ENCODE measurements around the gene TBCK. TPM values are rescaled to one million over a fixed set of nuclear protein-coding genes. Genes with fewer than 3 reads are reported as not detected.

The TBCK gene
- total RNA-seq, 1 donor from 2014 or later: 12.0 TPM

GRCh38 chr4:106021737-106022410 is 294.1 kb downstream of the TBCK start:
- no peak overlapping the region for H3K4me3 ChIP-seq (ENCODE audit: low read depth, low read length)
- no peak for TF ChIP-seq CTCF (IDR thresholded peaks at IDR 0.05; ENCODE audit: insufficient read depth, low read length, poor library complexity, severe bottlenecking)
- H3K36me3 ChIP-seq (ENCODE audit: control insufficient read depth, insufficient read depth, low read length): no peaks in the 10 kb centered on the region
- DNase-seq (ENCODE audit: low read depth): no peak
- no peaks in the 10 kb centered on the region for H3K27me3 ChIP-seq (ENCODE audit: control insufficient read depth, insufficient read depth, low read length)

DNA sequence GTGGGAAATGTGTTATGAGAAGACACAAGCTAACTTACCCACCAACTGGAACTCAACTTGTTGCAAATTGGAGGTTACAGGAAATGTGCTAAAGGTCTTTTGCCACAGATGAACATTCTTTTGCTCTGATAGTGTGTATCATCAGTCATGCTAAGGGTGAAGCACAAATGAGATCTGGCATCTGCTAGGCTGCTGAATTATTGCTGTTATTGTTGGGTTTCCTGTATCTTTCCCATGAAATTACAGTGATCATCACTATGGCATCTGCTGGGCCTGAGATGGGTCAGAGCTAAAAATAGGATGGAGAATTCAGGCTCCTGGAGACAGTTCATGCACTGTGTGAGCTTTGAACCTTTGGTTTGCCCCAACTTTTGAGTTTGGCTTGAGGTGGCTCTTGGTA is 296.2 kb downstream of the TBCK start:
- DNase-seq (ENCODE audit: low read depth): no peak
- TF ChIP-seq CTCF (IDR thresholded peaks at IDR 0.05; ENCODE audit: insufficient read depth, low read length, poor library complexity, severe bottlenecking): no peak
- H3K36me3 ChIP-seq (ENCODE audit: control insufficient read depth, insufficient read depth, low read length): no peaks in the 10 kb centered on the region
- no peaks in the 10 kb centered on the region for H3K27me3 ChIP-seq (ENCODE audit: control insufficient read depth, insufficient read depth, low read length)
- no peak overlapping the region for H3K4me3 ChIP-seq (ENCODE audit: low read depth, low read length)

DNA sequence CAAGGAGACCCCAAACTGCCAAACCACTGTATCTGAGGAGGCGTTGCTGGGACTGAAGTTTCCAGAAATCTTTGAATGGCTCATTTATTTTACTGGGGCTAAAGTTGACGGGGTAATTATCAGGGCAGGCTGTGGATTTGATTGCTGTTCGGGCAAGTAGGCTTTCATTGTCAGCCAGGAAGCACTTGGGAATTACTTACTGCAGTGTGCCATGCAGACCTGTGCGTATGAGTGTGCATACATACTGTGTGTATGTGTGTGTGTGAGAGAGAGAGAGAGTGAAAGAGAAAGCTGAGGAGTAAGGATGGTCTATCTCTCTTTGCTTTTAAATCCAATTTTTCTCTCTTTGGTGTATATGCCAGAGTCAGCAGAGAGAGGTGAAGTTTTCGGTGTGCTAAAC is 298.0 kb downstream of the TBCK start:
- H3K27me3 ChIP-seq (ENCODE audit: control insufficient read depth, insufficient read depth, low read length): no peaks in the 10 kb centered on the region
- no peak for DNase-seq (ENCODE audit: low read depth)
- TF ChIP-seq CTCF (IDR thresholded peaks at IDR 0.05; ENCODE audit: insufficient read depth, low read length, poor library complexity, severe bottlenecking): no peak
- no peak overlapping the region for H3K4me3 ChIP-seq (ENCODE audit: low read depth, low read length)
- H3K36me3 ChIP-seq (ENCODE audit: control insufficient read depth, insufficient read depth, low read length): no peaks in the 10 kb centered on the region

DNA sequence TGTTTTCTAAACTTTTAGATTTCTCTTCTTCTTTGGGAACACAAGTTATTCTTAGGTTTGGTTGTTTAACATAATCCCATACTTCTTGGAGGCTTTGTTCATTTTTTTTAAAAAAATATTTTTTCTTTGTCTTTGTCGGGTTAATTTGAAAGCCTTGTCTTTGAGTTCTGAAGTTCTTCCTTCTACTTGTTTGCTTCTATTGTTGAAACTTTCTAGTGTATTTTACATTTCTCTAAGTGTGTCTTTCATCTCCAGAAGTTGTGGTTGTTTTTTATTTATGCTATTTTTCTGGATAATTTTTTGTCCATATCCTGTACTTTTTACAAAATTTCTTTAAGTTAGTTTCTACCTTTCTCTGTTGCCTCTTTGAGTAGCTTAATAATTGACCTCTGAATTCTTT is 304.6 kb downstream of the TBCK start:
- Histone ChIP-seq H3K27me3 (ENCODE audit: control insufficient read depth, insufficient read depth, low read length) (no peaks in the 10 kb centered on the region), H3K36me3 (ENCODE audit: control insufficient read depth, insufficient read depth, low read length) (no peaks in the 10 kb centered on the region), H3K4me3 (ENCODE audit: low read depth, low read length) (no peak overlapping the region)
- TF ChIP-seq CTCF (IDR thresholded peaks at IDR 0.05; ENCODE audit: insufficient read depth, low read length, poor library complexity, severe bottlenecking): no peak
- DNase-seq (ENCODE audit: low read depth): no peak

DNA sequence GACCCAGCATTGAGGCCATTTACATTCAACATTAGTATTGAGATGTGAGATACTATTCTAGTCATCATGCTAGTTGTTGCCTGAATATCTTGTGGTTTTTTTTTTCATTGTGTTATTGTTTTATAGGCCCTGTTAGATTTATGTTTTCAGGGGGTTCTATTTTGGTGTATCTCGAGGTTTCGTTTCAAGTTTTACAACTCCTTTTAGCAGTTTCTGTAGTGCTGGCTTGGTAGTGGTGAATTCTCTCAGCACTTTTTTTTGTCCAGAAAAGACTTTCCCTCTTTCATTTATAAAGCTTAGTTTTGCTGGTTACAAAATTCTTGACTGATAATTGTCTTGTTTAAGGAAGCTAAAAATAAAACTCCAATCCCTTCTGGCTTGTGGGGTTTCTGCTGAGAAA is 305.2 kb downstream of the TBCK start:
- TF ChIP-seq CTCF (IDR thresholded peaks at IDR 0.05; ENCODE audit: insufficient read depth, low read length, poor library complexity, severe bottlenecking): no peak
- Histone ChIP-seq H3K36me3 (ENCODE audit: control insufficient read depth, insufficient read depth, low read length) (no peaks in the 10 kb centered on the region), H3K4me3 (ENCODE audit: low read depth, low read length) (no peak overlapping the region), H3K27me3 (ENCODE audit: control insufficient read depth, insufficient read depth, low read length) (no peaks in the 10 kb centered on the region)
- DNase-seq (ENCODE audit: low read depth): no peak

DNA sequence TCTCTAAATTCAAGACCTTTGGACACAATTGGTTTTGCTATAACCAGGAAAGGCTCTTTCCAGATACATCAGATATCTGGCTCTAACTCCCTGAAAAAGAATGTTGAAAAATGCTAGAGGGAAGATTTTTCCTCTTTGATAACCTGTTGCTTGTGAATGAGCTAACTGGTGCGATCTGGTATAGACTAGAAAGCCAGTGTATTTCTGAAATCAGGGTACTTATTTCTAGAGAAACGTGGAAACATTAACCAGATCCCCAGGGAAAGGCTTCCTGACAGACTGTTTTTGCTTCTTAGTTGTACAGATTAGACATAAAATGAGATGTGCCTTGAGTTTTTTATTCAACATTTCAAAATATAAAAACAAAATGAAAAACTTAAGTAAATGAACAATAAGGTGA is 313.0 kb downstream of the TBCK start:
- Histone ChIP-seq H3K36me3 (ENCODE audit: control insufficient read depth, insufficient read depth, low read length) (no peaks in the 10 kb centered on the region), H3K27me3 (ENCODE audit: control insufficient read depth, insufficient read depth, low read length) (no peaks in the 10 kb centered on the region), H3K4me3 (ENCODE audit: low read depth, low read length) (no peak overlapping the region)
- TF ChIP-seq CTCF (IDR thresholded peaks at IDR 0.05; ENCODE audit: insufficient read depth, low read length, poor library complexity, severe bottlenecking): no peak
- no peak for DNase-seq (ENCODE audit: low read depth)

Measured in kidney epithelial cell (primary cell).